HG03469 (cell line): ENCODE measurements around the gene SULT1E1.

ENCODE experiments used
- ATAC-seq: cut with Tn5 transposase; IDR thresholded peaks from one replicate; pipeline ENCODE4 v1.9.1; 2021; ENCODE audit warnings: mild to moderate bottlenecking, moderate library complexity, moderate number of reproducible peaks; ENCODE audit not compliant: unreplicated experiment

The SULT1E1 gene

DNA sequence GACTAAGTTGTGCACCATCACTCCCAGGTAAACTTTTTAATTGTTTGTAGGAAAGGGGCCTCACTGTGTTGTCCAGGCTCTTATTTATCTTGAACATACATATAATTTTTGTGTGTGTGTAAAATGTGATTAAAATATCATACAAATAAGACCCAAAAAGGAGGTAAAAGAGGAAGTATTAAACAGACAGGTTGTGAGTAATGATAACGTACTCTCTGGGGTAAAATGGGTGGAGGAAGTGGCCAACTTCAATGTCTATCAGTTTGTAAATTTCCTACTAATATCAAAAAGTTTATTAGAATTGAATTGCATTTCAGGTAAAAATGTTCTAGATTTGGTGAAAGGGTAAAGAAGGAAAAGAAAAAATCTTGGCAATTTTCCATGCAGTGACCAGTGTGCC is 48.8 kb downstream of the SULT1E1 start:
- no peak for ATAC-seq

- no peak for ATAC-seq
Measured at GRCh38 chr4:69800599-69800998, 59.3 kb downstream of the SULT1E1 start.

DNA sequence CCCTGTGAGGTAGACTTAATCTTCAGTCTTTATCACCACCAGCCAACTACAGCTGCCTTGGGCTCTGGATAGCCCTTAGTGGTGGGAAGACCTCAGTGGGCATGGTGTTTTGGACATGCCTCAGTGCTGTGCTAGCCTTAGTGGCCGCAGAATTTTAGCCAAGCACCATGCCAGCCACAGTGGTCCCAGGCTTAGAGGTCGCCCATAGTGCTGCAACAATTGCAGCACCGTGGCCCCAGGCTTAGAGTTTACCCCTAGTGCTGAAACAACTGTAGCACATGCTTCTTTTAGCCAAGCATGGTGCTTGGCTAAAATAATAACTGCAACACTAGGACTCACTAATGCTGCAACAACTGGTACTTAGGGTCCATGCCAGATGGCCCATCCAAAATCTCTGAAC is 60.6 kb downstream of the SULT1E1 start:
- ATAC-seq, result no peak

DNA sequence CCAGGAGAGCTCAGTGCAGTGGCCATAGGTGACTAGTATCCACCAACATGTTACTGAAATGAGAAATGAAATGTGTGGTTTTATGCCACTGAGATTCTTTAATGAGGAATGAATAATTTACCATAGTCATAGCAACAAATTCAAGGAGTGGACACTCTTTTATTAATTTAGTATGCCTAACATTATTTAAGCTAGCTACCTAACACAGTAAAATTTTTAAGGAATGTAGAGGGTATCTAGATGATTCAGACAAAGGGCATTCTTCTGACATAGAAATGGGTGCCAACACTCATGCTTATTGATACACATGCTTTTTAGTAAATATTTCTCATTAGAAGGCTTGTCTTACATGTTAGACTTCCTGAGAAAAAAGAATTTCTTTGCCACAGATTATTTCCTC is 66.2 kb downstream of the SULT1E1 start:
- no peak for ATAC-seq
